K562 (cell line): ENCODE results near the gene HEXIM1. TPM values are rescaled to one million over a fixed set of nuclear protein-coding genes. Genes with fewer than 3 reads are reported as not detected.

Source experiments
- BRD4 ChIP-seq: fragments of 200-600 bp; sonication (generic); IDR thresholded peaks from 2 replicates; pipeline ENCODE4 v1.6.1; 2017; ENCODE audit warnings: inconsistent platforms
- BRD9 ChIP-seq: fragments of 450-650 bp; IDR thresholded peaks from 2 replicates; pipeline ENCODE4 v1.6.1; 2018; ENCODE audit warnings: low read depth; ENCODE audit not compliant: partially characterized antibody
- CGGBP1 ChIP-seq: fragments of 250-450 bp; sonication (Bioruptor Pico); IDR thresholded peaks from 2 replicates; pipeline ENCODE4 v1.9.0; 2021; ENCODE audit warnings: mild to moderate bottlenecking
- CHD2 ChIP-seq: IDR thresholded peaks from 2 replicates; pipeline ENCODE4 v1.6.1; 2011; ENCODE audit warnings: low read depth, low read length
- CHD4 ChIP-seq: fragments of 200-600 bp; sonication (generic); IDR thresholded peaks from 3 replicates; pipeline ENCODE4 v1.6.1; 2012; ENCODE audit warnings: low read depth, mild to moderate bottlenecking, mixed read lengths, low read length, inconsistent platforms; ENCODE audit not compliant: insufficient read depth, insufficient replicate concordance, poor library complexity, severe bottlenecking
- CTBP1 ChIP-seq: fragments of 450-650 bp; IDR thresholded peaks from 2 replicates; pipeline ENCODE4 v1.6.1; 2016; ENCODE audit warnings: borderline replicate concordance
- DNMT1 ChIP-seq: fragments of 450-650 bp; IDR thresholded peaks from 2 replicates; pipeline ENCODE4 v1.6.1; 2016; ENCODE audit warnings: antibody characterized with exemption, mild to moderate bottlenecking
- ESRRA ChIP-seq: fragments of 450-650 bp; IDR thresholded peaks from 2 replicates; pipeline ENCODE4 v1.6.1; 2014; ENCODE audit warnings: low read depth, mild to moderate bottlenecking, moderate library complexity, borderline replicate concordance
- GATAD2A ChIP-seq: fragments of 450-650 bp; IDR thresholded peaks from 2 replicates; pipeline ENCODE4 v1.6.1; 2017
- HSF4 ChIP-seq: fragments of 250-450 bp; sonication (Bioruptor Pico); IDR thresholded peaks from 2 replicates; pipeline ENCODE4 v2.1.2; 2022; ENCODE audit warnings: mild to moderate bottlenecking, moderate library complexity, borderline replicate concordance
- KAT7 ChIP-seq: sonication (generic); formaldehyde crosslinking; IDR thresholded peaks from 2 replicates; pipeline ENCODE4 v1.8.0; 2022; ENCODE audit warnings: missing genetic modification reagents, mild to moderate bottlenecking, borderline replicate concordance
- MCM5 ChIP-seq: fragments of 450-650 bp; IDR thresholded peaks from 2 replicates; pipeline ENCODE4 v1.6.1; 2016; ENCODE audit warnings: low read depth
- NELFE ChIP-seq: IDR thresholded peaks from 2 replicates; pipeline ENCODE4 v1.6.1; 2011; ENCODE audit warnings: mild to moderate bottlenecking; ENCODE audit not compliant: insufficient read depth, insufficient read length
- NFIX ChIP-seq: fragments of 250-450 bp; sonication (Bioruptor Pico); IDR thresholded peaks from 2 replicates; pipeline ENCODE4 v1.4.0; 2020; ENCODE audit warnings: low read depth, mild to moderate bottlenecking, moderate library complexity
- PHB2 ChIP-seq: fragments of 450-650 bp; IDR thresholded peaks from 2 replicates; pipeline ENCODE4 v1.6.1; 2017; ENCODE audit warnings: low read depth
- SIN3B ChIP-seq: fragments of 450-650 bp; IDR thresholded peaks from 2 replicates; pipeline ENCODE4 v1.6.1; 2017; ENCODE audit warnings: low read depth, mild to moderate bottlenecking, moderate library complexity
- STAT5B ChIP-seq: fragments of 250-450 bp; sonication (Bioruptor Pico); IDR thresholded peaks from 2 replicates; pipeline ENCODE4 v1.8.0; 2021; ENCODE audit warnings: mild to moderate bottlenecking, inconsistent platforms
- XRCC4 ChIP-seq: IDR thresholded peaks from one replicate; pipeline ENCODE4 v1.6.1; 2011; ENCODE audit not compliant: insufficient read depth, insufficient read length; ENCODE audit errors: extremely low read depth
- ZBTB7A ChIP-seq: IDR thresholded peaks from 2 replicates; pipeline ENCODE4 v1.6.1; 2011; ENCODE audit warnings: low read depth, mild to moderate bottlenecking, low read length, moderate library complexity, borderline replicate concordance; ENCODE audit not compliant: control insufficient read depth
- ZKSCAN8 ChIP-seq: fragments of 200-800 bp; sonication (Bioruptor generic); IDR thresholded peaks from 2 replicates; pipeline ENCODE4 v1.6.1; 2016; ENCODE audit warnings: missing genetic modification characterization, missing compliant biosample characterization
- ZNF274 ChIP-seq: IDR thresholded peaks from 2 replicates; pipeline ENCODE4 v1.6.1; 2011; ENCODE audit warnings: low read depth, mild to moderate bottlenecking, low read length, moderate library complexity, borderline replicate concordance
- ZNF445 ChIP-seq: fragments of 250-450 bp; sonication (Bioruptor Pico); IDR thresholded peaks from 2 replicates; pipeline ENCODE4 v1.4.0; 2020; ENCODE audit warnings: low read depth, mild to moderate bottlenecking, moderate library complexity
- ZNF584 ChIP-seq: fragments of 200-800 bp; sonication (Bioruptor generic); IDR thresholded peaks from 2 replicates; pipeline ENCODE4 v1.6.1; 2016; ENCODE audit warnings: low read depth, mild to moderate bottlenecking, missing genetic modification characterization, missing compliant biosample characterization
- ZNF586 ChIP-seq: fragments of 450-650 bp; formaldehyde crosslinking; conservative IDR thresholded peaks from 2 replicates; pipeline ENCODE4 v1.4.0; 2020; ENCODE audit warnings: mild to moderate bottlenecking, moderate library complexity
- ZNF77 ChIP-seq: fragments of 250-450 bp; sonication (Bioruptor Pico); IDR thresholded peaks from 2 replicates; pipeline ENCODE4 v1.5.0; 2020
- polyA plus RNA-seq, 8 experiments: library from polyadenylated mRNA; depleted of rRNA in 4 of 8; stranded (reverse) in 5 of 8; unstranded in 3 of 8; fragments of >200 nt; fragmentation: Nextera tagmentation in 2 of 8; fragmentation: Illumina TruSeq in 1 of 8; extraction: Ambion mirVana in 2 of 8; extraction: Trizol in 1 of 8; gene quantifications; 2 replicates each; pipeline versions ENCODE4 v1.2.1 to v1.2.3, GENCODE V29; 2011 to 2014; ENCODE audit warnings: inconsistent platforms in 1 of 8, missing spikeins in 1 of 8
- total RNA-seq, 7 experiments: library from RNA; depleted of rRNA in 6 of 7; stranded (reverse); fragments of >200 nt in 6 of 7; fragmentation: Illumina TruSeq in 2 of 7; extraction: Trizol in 2 of 7; gene quantifications; 2 replicates each; pipeline versions ENCODE4 v1.2.1 to v1.2.3, GENCODE V29; 2011 to 2021; ENCODE audit warnings: low replicate concordance in 1 of 7
- TF ChIP-seq, protein P1 (sequence below): fragments of 450-650 bp; formaldehyde crosslinking; IDR thresholded peaks from 2 replicates; pipeline ENCODE4 v1.4.0; 2020; ENCODE audit warnings: mild to moderate bottlenecking
- TF ChIP-seq, protein P2 (sequence below): fragments of 450-650 bp; formaldehyde crosslinking; IDR thresholded peaks from 2 replicates; pipeline ENCODE4 v1.4.0; 2020; ENCODE audit warnings: mild to moderate bottlenecking, moderate library complexity
- TF ChIP-seq, protein P3 (sequence below): fragments of 250-450 bp; sonication (Bioruptor Pico); IDR thresholded peaks from 2 replicates; pipeline ENCODE4 v1.8.0; 2022; ENCODE audit warnings: moderate library complexity, mild to moderate bottlenecking, inconsistent platforms

The HEXIM1 gene
- total and polyA plus RNA-seq, 9 of the 15 experiments (the other 6 are each of a cell fraction or from before 2014, with no cell fraction given): 1.4 to 28.3 (median 9.1) TPM

DNA sequence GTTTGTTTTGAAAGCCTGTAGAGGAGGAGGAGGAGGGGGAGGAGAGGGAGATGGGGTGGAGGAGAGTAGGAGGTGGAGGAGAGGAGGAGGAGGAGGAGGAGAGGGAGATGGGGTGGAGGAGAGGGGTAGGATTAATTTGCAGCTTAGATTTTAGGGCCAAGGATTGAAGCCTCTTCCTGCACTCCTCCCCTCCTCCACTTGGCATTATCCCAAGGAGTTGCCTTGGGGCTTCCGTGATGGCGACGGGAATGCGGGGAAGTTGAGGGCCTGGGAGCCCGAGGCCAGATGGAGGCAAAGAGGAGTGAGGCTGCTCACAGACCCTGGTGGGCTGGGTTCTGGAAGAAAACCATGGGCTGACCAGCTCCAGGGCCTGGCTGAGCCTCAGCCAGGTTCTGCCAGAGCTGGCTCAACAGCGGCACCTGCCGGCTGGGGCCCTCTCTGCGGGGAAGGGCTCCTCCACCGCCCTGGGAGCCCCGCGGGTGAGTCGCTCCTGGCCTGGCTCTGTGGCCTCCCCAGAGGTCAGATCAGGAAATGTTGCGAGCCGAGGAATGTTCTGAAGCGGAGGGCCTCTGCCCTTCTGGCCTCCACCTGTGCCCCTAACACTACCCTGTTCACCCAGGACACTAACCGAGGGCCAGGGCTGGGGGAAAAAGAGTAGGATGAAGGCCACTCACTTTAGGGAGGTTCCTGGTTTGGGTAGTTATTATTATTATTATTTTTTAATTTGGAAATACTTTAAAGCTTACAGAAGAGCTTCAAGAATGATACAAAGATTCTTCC, 49.5 kb downstream of the HEXIM1 start (continued):
- no peak for TF ChIP-seq ZNF586 (CRISPR knock-in tag)
- no peak for TF ChIP-seq NELFE
- TF ChIP-seq MCM5: no peak
- no peak for TF ChIP-seq ZNF77 (CRISPR knock-in tag)
- TF ChIP-seq NFIX: no peak
- TF ChIP-seq ZBTB7A: peak; percentile 69; the same call in 1 of the 2 replicates
- no peak for TF ChIP-seq GATAD2A
- TF ChIP-seq, protein P1, sequence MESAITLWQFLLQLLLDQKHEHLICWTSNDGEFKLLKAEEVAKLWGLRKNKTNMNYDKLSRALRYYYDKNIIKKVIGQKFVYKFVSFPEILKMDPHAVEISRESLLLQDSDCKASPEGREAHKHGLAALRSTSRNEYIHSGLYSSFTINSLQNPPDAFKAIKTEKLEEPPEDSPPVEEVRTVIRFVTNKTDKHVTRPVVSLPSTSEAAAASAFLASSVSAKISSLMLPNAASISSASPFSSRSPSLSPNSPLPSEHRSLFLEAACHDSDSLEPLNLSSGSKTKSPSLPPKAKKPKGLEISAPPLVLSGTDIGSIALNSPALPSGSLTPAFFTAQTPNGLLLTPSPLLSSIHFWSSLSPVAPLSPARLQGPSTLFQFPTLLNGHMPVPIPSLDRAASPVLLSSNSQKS: no peak
- no peak for TF ChIP-seq XRCC4
- TF ChIP-seq ZNF445 (CRISPR knock-in tag): no peak
- TF ChIP-seq DNMT1: no peak
- TF ChIP-seq BRD9: peak; percentile 94
- 0 out of 2 replicates have a peak, but pooled peaks have one; percentile 22 for TF ChIP-seq PHB2
- no peak for TF ChIP-seq CHD2
- TF ChIP-seq SIN3B: no peak; the same call in 1 of the 2 replicates
- TF ChIP-seq ZKSCAN8 (CRISPR knock-in tag): no peak
- peak; percentile 84 for TF ChIP-seq CTBP1
- TF ChIP-seq CGGBP1 (CRISPR knock-in tag): no peak
- TF ChIP-seq CHD4: no peak
- peak; percentile 92; the same call in 1 of the 2 replicates for TF ChIP-seq KAT7 (CRISPR knock-in tag)
- no peak for TF ChIP-seq ZNF584 (CRISPR knock-in tag)
- no peak for TF ChIP-seq BRD4
- TF ChIP-seq ESRRA: peak; percentile 51; the same call in 1 of the 2 replicates
- TF ChIP-seq, protein P2, sequence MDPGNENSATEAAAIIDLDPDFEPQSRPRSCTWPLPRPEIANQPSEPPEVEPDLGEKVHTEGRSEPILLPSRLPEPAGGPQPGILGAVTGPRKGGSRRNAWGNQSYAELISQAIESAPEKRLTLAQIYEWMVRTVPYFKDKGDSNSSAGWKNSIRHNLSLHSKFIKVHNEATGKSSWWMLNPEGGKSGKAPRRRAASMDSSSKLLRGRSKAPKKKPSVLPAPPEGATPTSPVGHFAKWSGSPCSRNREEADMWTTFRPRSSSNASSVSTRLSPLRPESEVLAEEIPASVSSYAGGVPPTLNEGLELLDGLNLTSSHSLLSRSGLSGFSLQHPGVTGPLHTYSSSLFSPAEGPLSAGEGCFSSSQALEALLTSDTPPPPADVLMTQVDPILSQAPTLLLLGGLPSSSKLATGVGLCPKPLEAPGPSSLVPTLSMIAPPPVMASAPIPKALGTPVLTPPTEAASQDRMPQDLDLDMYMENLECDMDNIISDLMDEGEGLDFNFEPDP (CRISPR knock-in tag): no peak
- TF ChIP-seq ZNF274: no peak
- TF ChIP-seq HSF4 (CRISPR knock-in tag): no peak
- TF ChIP-seq, protein P3, sequence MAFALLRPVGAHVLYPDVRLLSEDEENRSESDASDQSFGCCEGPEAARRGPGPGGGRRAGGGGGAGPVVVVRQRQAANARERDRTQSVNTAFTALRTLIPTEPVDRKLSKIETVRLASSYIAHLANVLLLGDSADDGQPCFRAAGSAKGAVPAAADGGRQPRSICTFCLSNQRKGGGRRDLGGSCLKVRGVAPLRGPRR (CRISPR knock-in tag): no peak
- TF ChIP-seq STAT5B (CRISPR knock-in tag): no peak
